ENCODE data around the gene KCNAB1.
"Not testable (repeated sequence)": the region's sequence is repeated elsewhere in the genome, so short reads cannot be mapped to it uniquely, and the experiment has no call there.

Gene KCNAB1

GRCh38 chr3:156120528-156121251 lies at the start of gene KCNAB1:
KCNAB1 (plus strand) TSS chr3:156120578.
- TF ChIP-seq CTCF (IDR thresholded peaks at IDR 0.05; ENCODE audit: insufficient read depth, low read depth, low read length, missing control alignments) = no peak
- DNase-seq (ENCODE audit: low read depth) = no peak
- no peak within 1 kb of the TSS for H3K4me3 ChIP-seq (ENCODE audit: low read length)

- H3K4me3 ChIP-seq (ENCODE audit: low read length) = no peak overlapping the region
- TF ChIP-seq CTCF (IDR thresholded peaks at IDR 0.05; ENCODE audit: insufficient read depth, low read depth, low read length, missing control alignments) = no peak
- no peak for DNase-seq (ENCODE audit: low read depth)
Observed at GRCh38 chr3:156071031-156071430, 49.3 kb upstream of the KCNAB1 start.

- not testable (repeated sequence) for DNase-seq (ENCODE audit: low read depth); H3K4me3 ChIP-seq (ENCODE audit: low read length)
Observed at GRCh38 chr3:156072950-156073657, 47.3 kb upstream of the KCNAB1 start.

- DNase-seq (ENCODE audit: low read depth) = no peak
- no peak overlapping the region for H3K4me3 ChIP-seq (ENCODE audit: low read length)
- TF ChIP-seq CTCF (IDR thresholded peaks at IDR 0.05; ENCODE audit: insufficient read depth, low read depth, low read length, missing control alignments) = no peak
Observed at GRCh38 chr3:156090126-156090525, 30.3 kb upstream of the KCNAB1 start.

- DNase-seq (ENCODE audit: low read depth) = no peak
- no peak for TF ChIP-seq CTCF (IDR thresholded peaks at IDR 0.05; ENCODE audit: insufficient read depth, low read depth, low read length, missing control alignments)
- no peak overlapping the region for H3K4me3 ChIP-seq (ENCODE audit: low read length)
Observed at GRCh38 chr3:156093964-156094363, 26.4 kb upstream of the KCNAB1 start.

- no peak overlapping the region for H3K4me3 ChIP-seq (ENCODE audit: low read length)
- no peak for DNase-seq (ENCODE audit: low read depth)
- TF ChIP-seq CTCF (IDR thresholded peaks at IDR 0.05; ENCODE audit: insufficient read depth, low read depth, low read length, missing control alignments) = no peak
Observed at GRCh38 chr3:156094391-156094790, 26.0 kb upstream of the KCNAB1 start.

GRCh38 chr3:156095652-156096051 lies 24.7 kb upstream of the KCNAB1 start:
- H3K4me3 ChIP-seq (ENCODE audit: low read length); DNase-seq (ENCODE audit: low read depth): not testable (repeated sequence)
